NB4 (cell line): ENCODE results near the gene GPR108.

Source experiments
- MYC ChIP-seq: IDR thresholded peaks from 2 replicates; pipeline ENCODE4 v1.6.1; 2011; ENCODE audit warnings: low read depth, low read length
- POLR2A ChIP-seq: IDR thresholded peaks from 2 replicates; pipeline ENCODE4 v1.6.1; 2011; ENCODE audit warnings: mild to moderate bottlenecking; ENCODE audit not compliant: insufficient read length; ENCODE audit errors: extremely low read depth
- TF ChIP-seq, protein P1 (sequence below): IDR thresholded peaks from one replicate; pipeline ENCODE4 v1.5.1; 2012; ENCODE audit warnings: low read depth, low read length

- TF ChIP-seq, protein P1, sequence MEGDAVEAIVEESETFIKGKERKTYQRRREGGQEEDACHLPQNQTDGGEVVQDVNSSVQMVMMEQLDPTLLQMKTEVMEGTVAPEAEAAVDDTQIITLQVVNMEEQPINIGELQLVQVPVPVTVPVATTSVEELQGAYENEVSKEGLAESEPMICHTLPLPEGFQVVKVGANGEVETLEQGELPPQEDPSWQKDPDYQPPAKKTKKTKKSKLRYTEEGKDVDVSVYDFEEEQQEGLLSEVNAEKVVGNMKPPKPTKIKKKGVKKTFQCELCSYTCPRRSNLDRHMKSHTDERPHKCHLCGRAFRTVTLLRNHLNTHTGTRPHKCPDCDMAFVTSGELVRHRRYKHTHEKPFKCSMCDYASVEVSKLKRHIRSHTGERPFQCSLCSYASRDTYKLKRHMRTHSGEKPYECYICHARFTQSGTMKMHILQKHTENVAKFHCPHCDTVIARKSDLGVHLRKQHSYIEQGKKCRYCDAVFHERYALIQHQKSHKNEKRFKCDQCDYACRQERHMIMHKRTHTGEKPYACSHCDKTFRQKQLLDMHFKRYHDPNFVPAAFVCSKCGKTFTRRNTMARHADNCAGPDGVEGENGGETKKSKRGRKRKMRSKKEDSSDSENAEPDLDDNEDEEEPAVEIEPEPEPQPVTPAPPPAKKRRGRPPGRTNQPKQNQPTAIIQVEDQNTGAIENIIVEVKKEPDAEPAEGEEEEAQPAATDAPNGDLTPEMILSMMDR: no peak
- TF ChIP-seq POLR2A (no peak), MYC (no peak)
Observed at GRCh38 chr19:6718111-6718740, 19.2 kb downstream of the GPR108 start.
